ENCODE results near the gene MST1R.
A peak's percentile ranks its signal among the peaks of the same experiment; 100 is the strongest.
"Not testable (repeated sequence)": the region's sequence is repeated elsewhere in the genome, so short reads cannot be mapped to it uniquely, and the experiment has no call there.

The MST1R gene

GRCh38 chr3:49903451-49904424 is at the start of gene MST1R:
TSS of gene MST1R (minus strand) at chr3:49903873. CDS start at chr3:49903609, 264 bp downstream.
- DNase-seq, result peak; percentile 64

GRCh38 chr3:49952924-49953323 is 49.3 kb upstream of the MST1R start:
- no peak for DNase-seq

DNA sequence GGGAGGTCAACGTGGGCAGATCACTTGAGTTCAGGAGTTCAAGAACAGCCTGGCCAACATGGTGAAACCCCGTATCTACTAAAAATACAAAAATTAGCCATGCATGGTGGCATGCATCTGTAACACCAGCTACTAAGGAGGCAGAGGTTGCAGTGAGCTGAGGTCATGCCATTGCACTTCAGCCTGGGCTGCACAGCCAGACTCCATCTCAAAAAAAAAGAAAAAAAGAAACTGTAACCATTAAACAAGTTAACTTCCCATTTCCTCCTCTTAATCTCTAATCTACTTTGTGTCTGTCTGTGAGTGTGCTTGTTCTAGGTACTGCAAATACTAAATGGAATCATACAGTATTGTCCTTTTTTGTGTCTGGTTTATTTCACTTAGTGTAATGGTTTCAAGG is 39.0 kb upstream of the MST1R start:
- no peak for DNase-seq

- DNase-seq, result no peak
Measured at GRCh38 chr3:49940667-49941249, 37.1 kb upstream of the MST1R start.

GRCh38 chr3:49939858-49940666 is 36.4 kb upstream of the MST1R start, which contains the start of gene RBM6:
TSS of gene RBM6 (plus strand) at chr3:49940150. CDS start at chr3:49962642, 22,492 bp downstream.
- peak; percentile 86 for DNase-seq

DNA sequence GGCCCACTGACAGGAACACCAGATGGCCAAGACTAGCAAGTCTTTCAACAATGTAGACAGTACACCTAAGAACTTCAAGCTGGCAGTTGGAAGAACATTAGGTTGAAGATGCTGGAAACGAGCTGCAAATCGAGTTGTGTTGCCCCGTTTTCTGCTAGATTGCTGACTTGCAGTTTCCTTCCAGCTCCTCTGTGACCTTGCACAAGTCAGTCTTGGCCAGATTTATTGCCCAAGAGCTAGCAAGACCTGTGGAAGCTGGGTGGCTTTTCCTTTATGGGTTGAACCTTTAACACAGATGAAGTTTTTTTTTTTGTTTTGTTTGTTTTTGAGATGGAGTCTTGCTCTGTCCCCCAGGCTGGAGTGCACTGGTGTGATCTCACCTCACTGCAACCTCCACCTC is 33.4 kb upstream of the MST1R start:
- DNase-seq, result no peak

GRCh38 chr3:49932281-49932680 is 28.6 kb upstream of the MST1R start:
- DNase-seq, result not testable (repeated sequence)

DNA sequence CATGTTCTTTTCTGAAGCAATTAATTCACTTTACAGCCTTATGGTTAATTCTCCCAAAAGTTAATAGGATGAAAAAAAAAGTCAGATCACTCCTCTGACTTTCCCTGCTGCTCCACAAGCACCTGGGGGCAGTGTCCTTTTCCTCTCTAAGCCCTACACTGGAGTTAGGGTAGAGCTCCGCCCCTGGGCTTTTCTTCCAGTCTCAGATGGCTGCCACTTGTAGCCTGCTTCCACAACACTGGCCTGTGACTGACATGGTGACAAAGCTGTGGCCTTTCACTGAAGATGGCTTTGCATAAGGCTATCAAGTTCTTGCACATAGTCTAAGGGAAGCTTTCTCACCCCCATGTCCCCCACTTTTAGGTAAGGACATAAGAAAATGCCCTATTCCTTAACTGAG is 27.2 kb upstream of the MST1R start:
- no peak for DNase-seq

- no peak for DNase-seq
Measured at GRCh38 chr3:49930168-49930690, 26.6 kb upstream of the MST1R start.

- DNase-seq, result peak; percentile 82
Measured at GRCh38 chr3:49929291-49930167, 25.9 kb upstream of the MST1R start, which contains the start of gene MON1A. TSS of gene MON1A (minus strand) at chr3:49929811. CDS start at chr3:49913346, 16,465 bp downstream.

GRCh38 chr3:49928481-49929017 is 24.9 kb upstream of the MST1R start:
- no peak for DNase-seq

DNA sequence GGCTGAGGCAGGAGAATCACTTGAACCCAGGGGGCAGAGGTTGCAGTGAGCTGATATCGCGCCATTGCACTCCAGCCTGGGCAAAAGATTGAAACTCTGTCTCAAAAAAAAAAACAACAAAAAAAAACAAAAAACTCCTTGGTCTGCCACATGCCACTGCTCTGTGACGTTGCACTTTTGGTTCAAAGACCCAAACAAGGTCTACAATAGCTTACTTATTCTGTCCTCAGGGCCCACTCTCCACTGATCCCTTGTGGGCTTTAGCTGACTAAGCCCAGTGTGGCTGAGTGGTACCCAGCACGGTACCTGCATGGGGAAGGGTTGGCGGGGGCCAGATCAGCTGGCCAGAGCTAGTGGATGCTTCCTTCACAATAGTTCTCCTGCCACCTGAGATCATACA is 24.1 kb upstream of the MST1R start:
- no peak for DNase-seq

GRCh38 chr3:49926117-49926728 is 22.6 kb upstream of the MST1R start:
- DNase-seq, result no peak

- no peak for DNase-seq
Measured at GRCh38 chr3:49925485-49925884, 21.8 kb upstream of the MST1R start.

GRCh38 chr3:49924683-49925082 is 21.0 kb upstream of the MST1R start:
- DNase-seq, result no peak

DNA sequence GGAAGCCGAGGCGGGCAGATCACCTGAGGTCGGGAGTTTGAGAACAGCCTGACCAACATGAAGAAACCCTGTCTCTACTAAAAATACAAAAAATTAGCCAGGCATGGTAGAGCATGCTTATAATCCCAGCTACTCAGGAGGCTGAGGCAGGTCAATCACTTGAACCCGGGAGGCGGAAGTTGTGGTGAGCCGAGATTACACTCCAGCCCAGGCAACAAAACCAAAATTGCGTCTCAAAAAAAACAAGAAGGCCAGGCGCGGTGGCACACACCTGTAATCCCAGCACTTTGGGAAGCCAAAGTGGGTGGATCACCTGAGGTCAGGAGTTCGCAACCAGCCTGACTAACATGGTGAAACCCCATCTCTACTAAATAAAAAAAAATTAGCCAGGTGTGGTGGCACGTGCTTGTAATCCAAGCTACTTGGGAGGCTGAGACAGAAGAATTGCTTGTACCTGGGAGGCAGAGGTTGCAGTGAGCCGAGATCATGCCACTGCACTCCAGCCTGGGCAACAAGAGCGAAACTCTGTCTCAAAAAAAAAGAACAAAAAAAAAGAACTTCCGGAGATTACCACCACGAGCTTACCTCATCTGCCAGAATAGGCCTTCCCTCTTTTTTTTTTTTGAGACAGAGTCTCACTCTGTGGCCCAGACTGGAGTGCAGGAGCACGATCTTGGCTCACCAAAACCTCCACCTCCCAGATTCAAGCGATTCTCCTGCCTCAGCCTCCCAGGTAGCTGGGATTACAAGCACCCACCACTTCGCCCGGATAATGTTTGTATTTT is 14.3 kb upstream of the MST1R start:
- not testable (repeated sequence) for DNase-seq

DNA sequence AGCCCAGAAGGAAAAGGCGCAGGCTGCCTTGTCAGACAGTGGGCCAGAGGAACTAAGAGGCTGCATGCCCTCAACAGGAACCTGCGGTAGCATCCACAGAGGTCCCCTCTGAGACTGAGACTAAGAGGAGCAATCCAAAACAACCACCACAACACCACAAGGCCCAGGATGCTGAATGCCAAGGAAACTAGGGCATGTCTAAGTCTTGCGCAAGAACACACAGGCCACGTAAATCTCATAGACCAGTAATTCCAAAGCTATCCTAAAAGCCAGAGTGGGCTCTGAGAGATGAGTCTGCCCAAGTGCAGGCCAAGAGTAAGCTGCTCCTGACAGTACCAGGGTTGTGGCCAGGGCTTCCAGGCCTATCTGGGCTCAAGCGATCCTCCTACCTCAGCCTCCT is 13.0 kb upstream of the MST1R start:
- DNase-seq, result no peak

DNA sequence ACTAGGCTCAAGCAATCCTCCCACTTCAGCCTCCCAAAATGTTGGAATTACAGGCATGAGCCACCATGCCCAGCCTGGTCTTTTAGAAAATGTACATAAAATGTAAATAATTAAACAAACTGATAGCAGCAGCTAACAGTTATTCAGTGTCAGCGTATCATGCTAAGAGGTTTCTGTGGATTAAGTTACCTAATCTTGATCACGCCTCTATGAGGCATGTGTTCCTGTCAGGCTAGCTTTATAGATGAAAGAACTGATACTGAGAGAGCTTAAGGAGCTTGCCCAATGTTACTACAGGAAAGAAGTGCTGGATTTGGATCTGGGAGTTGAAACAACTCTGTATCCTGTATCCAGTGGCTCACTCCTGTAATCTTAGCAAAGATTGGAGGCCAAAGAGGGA is 11.2 kb upstream of the MST1R start:
- DNase-seq, result no peak

GRCh38 chr3:49912881-49913281 is 9.2 kb upstream of the MST1R start:
- no peak for DNase-seq

DNA sequence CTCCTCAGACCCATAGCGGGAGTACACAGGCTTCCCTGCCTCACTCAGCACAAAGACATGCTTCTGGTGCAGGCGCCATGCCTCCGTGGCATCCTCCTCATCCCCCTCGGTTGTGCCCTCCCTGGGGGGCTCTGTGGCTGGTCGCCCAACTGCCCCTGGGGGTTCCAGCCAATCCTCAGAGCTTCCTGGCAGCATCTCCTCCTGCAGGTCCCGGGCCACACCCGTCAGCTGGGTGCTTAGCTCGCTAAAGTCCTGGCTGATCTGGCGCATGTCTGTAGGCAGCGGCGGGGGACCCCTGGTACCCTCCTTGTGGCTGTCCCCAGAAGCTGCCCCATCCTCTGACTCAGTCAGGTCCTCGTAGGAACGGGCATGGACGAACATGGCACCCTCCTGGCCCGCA is 7.9 kb upstream of the MST1R start:
- no peak for DNase-seq

DNA sequence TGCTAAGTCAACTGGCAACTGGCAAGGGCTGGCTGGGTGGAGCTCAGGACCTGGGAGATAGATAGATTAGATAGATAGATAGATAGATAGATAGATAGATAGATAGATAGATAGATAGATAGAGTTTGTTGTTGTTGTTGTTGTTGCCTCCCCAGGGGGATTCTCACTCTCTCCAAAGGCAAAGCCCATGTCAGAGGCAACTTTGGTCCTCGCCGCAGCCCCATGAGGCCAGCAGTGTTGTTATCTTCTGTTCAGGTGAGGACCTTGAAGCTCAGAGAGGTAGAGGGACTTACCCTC is 7.4 kb upstream of the MST1R start:
- no peak for DNase-seq

Measured in activated T-cell treated with anti-CD3 and anti-CD28 coated beads for 4 hours (primary cell).